GM20000 (cell line): ENCODE measurements around the gene CMIP.

ENCODE experiments used
- DNase-seq: peaks from one replicate; pipeline ENCODE4 v3.0.0; 2012; ENCODE audit warnings: low spot score
- TF ChIP-seq, protein P1 (sequence below): IDR thresholded peaks from 2 replicates; pipeline ENCODE4 v1.5.1; 2012; ENCODE audit warnings: mild to moderate bottlenecking, control low read depth; ENCODE audit errors: extremely low read depth, missing control alignments

Gene CMIP

GRCh38 chr16:81461243-81461642, 16.6 kb downstream of the CMIP start:
- TF ChIP-seq, protein P1, sequence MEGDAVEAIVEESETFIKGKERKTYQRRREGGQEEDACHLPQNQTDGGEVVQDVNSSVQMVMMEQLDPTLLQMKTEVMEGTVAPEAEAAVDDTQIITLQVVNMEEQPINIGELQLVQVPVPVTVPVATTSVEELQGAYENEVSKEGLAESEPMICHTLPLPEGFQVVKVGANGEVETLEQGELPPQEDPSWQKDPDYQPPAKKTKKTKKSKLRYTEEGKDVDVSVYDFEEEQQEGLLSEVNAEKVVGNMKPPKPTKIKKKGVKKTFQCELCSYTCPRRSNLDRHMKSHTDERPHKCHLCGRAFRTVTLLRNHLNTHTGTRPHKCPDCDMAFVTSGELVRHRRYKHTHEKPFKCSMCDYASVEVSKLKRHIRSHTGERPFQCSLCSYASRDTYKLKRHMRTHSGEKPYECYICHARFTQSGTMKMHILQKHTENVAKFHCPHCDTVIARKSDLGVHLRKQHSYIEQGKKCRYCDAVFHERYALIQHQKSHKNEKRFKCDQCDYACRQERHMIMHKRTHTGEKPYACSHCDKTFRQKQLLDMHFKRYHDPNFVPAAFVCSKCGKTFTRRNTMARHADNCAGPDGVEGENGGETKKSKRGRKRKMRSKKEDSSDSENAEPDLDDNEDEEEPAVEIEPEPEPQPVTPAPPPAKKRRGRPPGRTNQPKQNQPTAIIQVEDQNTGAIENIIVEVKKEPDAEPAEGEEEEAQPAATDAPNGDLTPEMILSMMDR: no peak
- no peak for DNase-seq

- TF ChIP-seq, protein P1: no peak
- DNase-seq: no peak
Observed at GRCh38 chr16:81461766-81462165, 17.2 kb downstream of the CMIP start.

DNA sequence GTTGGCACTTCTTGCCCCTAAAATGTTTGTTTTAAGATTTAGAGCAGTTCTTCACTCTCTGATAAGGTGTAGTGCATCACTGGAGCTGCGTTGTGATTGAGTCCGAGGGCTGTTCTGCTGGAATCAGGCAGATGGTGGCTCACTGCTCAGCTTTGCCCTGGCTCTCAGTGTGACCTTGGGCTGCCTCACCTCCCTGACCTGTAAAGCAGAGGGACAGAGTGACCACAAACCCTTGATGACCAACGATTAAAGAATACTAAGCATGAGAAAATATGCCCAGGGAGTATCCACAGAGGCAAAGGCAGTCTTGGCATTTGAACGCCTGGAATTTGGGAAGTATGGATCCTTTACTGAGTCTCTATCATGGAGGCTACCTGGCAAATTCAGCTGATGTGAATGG, 18.1 kb downstream of the CMIP start:
- TF ChIP-seq, protein P1: no peak
- no peak for DNase-seq

GRCh38 chr16:81463296-81463890, 18.8 kb downstream of the CMIP start:
- no peak for DNase-seq
- TF ChIP-seq, protein P1: no peak

DNA sequence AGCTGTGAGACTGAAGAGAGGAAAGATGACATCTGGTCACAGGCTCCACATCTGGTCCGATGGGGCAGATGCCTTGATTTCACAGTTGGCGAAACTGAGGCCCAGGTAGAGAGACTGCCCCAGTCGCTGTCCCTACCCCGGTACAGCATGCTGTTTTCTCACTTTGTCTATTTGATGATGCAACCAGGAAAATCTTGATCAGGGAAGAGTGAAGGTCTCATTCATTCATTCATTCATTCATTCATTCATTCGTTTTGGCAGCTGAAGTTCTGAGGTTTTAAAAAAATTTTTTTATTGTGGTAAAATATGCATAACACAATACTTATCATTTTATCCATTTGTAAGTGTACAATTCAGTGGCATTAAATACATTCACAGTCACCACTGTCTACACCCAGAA, 19.7 kb downstream of the CMIP start:
- DNase-seq: no peak
- TF ChIP-seq, protein P1: no peak

DNA sequence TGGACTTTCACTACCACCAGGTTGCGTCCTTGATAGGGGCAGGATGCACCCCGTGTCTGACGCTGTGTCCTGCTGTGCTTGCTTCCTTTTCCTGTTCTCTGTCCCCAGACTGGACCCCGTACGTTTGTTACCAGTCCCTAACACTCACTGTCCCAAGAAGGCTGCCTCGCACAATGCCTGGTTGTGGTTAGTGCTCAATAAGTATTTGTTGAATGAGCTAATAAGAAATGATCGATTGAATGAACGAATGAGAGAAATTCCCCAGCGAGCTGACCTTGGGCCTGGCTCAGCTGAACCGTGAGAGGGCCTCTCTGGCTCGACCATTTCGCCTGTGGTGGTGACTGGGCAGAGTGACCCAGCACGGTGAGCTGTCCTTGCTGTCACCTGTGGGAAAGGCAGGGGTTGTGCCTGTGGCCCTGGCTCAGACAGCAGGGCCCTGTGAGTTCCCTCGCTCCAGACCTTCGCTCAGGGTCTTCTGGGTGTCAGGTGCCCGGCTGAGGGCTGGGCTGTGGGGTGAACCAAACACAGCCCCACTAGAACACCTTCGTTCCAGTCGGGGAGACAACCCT, 20.9 kb downstream of the CMIP start:
- TF ChIP-seq, protein P1: no peak
- no peak for DNase-seq

DNA sequence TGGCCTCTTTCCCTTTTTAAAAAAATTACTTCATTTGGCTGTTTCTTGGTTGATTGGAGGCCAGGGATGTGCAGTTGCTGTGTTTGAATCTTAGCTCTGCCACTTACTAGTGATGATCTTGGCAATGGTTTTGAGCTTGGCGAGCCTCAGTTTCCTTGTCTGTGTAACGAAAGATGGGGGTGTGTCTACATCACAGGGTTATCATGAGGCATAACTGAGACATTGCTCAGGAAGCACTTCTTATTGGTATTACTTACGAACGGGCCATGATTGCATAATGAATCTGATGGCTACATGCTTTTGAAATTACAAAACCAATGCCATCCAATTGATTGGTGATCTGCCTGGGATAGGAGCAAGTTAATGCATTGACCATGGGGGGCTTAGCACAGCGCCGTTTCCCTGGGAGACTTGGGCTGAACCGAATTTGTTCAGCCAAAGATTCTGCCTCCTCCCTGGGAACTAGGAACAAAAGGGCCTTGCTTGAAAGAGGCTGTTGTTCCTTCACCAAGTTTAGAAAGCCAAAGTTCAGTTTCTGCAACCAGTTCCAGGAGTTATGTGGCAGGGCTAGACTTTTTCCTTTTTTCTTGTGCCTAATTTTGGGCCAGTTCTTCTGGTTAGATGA, 21.9 kb downstream of the CMIP start:
- DNase-seq: no peak
- TF ChIP-seq, protein P1: no peak
